NCI-H345 treated with DMSO at 0.1 percent for 48 hours (cell line): ENCODE data around the gene SMG5.
"Not testable (repeated sequence)": the region's sequence is repeated elsewhere in the genome, so short reads cannot be mapped to it uniquely, and the experiment has no call there.

Experiments used
- DNase-seq: peaks from one replicate; lab custom pipeline; 2025; ENCODE audit not compliant: unreplicated experiment; lab: John Stamatoyannopoulos, UW

The SMG5 gene

GRCh38 chr1:156245451-156246232, 37.0 kb downstream of the SMG5 start:
- DNase-seq, result peak; percentile 67

GRCh38 chr1:156244712-156245111, 37.9 kb downstream of the SMG5 start:
- no peak for DNase-seq

- no peak for DNase-seq
These were observed 38.5 kb downstream of the SMG5 start for GRCh38 chr1:156244126-156244525.

GRCh38 chr1:156242738-156243137, 39.9 kb downstream of the SMG5 start:
- DNase-seq, result no peak

GRCh38 chr1:156241926-156242325, 40.7 kb downstream of the SMG5 start, which contains the start of gene BGLAP:
TSS of gene BGLAP (plus strand) at chr1:156242184. CDS start at chr1:156242232, 48 bp downstream.
- DNase-seq, result no peak

GRCh38 chr1:156241311-156241811, 41.3 kb downstream of the SMG5 start:
- DNase-seq, result no peak

- no peak for DNase-seq
These were observed 44.4 kb downstream of the SMG5 start for GRCh38 chr1:156238248-156238647.

GRCh38 chr1:156236164-156236563, 46.5 kb downstream of the SMG5 start:
- no peak for DNase-seq

- DNase-seq, result no peak
These were observed 49.0 kb downstream of the SMG5 start for GRCh38 chr1:156233426-156234127.

GRCh38 chr1:156232201-156232894, 50.3 kb downstream of the SMG5 start:
- no peak for DNase-seq

- DNase-seq, result no peak
These were observed 52.2 kb downstream of the SMG5 start for GRCh38 chr1:156230473-156230837.

GRCh38 chr1:156229809-156230472, 52.7 kb downstream of the SMG5 start:
- no peak for DNase-seq

GRCh38 chr1:156228501-156228900, 54.1 kb downstream of the SMG5 start:
- DNase-seq, result no peak

GRCh38 chr1:156226782-156227181, 55.8 kb downstream of the SMG5 start:
- DNase-seq, result no peak

- DNase-seq, result no peak
These were observed 56.5 kb downstream of the SMG5 start for GRCh38 chr1:156226116-156226538.

GRCh38 chr1:156225677-156226014, 57.0 kb downstream of the SMG5 start:
- no peak for DNase-seq

GRCh38 chr1:156221986-156222692, 60.5 kb downstream of the SMG5 start:
- no peak for DNase-seq

- DNase-seq, result no peak
These were observed 62.4 kb downstream of the SMG5 start for GRCh38 chr1:156220226-156220625.

- no peak for DNase-seq
These were observed 64.8 kb downstream of the SMG5 start for GRCh38 chr1:156217871-156218270.

GRCh38 chr1:156216361-156217086, 66.1 kb downstream of the SMG5 start:
- DNase-seq, result not testable (repeated sequence)
